Measurements from ENCODE around the gene SGSM2. TPM values are rescaled to one million over a fixed set of nuclear protein-coding genes. Genes with fewer than 3 reads are reported as not detected.
A peak's percentile ranks its signal among the peaks of the same experiment; 100 is the strongest.

SGSM2 gene
- total and polyA plus RNA-seq, 2 of the 13 experiments (the other 11 are each of a cell fraction or from before 2014, with no cell fraction given) = 30.4 to 51.3 TPM

DNA sequence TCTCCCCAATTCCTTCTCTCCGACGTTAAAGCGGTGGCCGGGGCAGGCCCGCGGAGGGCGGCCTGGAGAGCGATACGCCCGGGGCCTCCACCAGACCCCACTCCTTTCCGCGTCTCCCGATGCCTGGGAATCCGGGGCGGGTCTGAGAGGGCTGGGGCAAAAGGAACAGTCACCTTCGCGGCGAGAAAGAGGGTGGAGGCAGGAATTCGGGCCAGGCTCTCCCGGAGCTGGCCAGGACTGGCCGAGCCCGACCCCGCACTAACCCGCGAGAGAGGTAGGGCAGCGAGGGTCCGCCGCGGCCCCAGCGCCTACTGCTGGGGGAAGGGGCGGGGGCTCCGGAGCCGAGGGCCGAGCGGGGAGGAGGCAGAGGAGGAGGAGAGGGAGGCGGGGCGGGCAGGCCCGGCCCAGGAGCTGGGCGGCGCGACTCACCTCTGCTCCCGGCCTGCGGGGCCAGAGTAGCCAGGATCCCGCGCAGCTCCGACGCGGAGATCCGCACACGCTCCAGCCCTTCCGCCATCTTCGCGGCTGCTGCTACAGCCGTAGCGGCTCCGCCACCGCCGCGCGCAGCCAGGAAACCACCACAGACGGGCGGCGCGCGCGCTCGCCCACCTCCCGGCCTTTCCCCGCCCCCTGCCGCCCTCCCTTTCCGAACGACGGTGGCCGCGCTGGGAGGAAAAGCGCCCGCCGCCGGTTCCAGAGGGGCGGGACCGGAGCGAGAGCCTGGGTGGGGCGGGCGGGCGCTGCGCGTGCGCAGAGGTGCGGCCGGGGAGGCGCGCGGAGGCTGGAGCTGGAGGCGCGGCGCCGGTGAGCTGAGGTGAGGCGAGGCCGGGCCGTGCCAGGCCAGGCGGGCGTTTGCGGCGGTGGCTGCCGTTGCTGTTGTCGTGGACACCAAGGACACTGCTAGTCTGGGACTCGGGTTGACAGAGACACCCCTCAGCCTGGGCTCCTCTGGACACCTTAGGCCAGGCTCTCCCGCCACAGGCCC, 33.8 kb upstream of the SGSM2 start, which contains the start of the genes SMG6 and SRR (continued):
- no peak; the same call in 1 of the 2 replicates for TF ChIP-seq GATA4 (IDR thresholded peaks at IDR 0.05; ENCODE audit: borderline replicate concordance, low read depth)
- TF ChIP-seq THAP11 (CRISPR knock-in tag; IDR thresholded peaks at IDR 0.05) = peak; percentile 79
- peak; percentile 10; the same call in 1 of the 2 replicates for TF ChIP-seq SOX13 (IDR thresholded peaks at IDR 0.05)
- TF ChIP-seq SOX13 (CRISPR knock-in tag; conservative IDR thresholded peaks at IDR 0.05 in 1 of 2, IDR thresholded peaks at IDR 0.05 in 1 of 2) = no peak; a peak in 1 of 4 replicates
- no peak for TF ChIP-seq ZNF232 (CRISPR knock-in tag; IDR thresholded peaks at IDR 0.05; ENCODE audit: borderline replicate concordance)
- TF ChIP-seq PRPF4 (IDR thresholded peaks at IDR 0.05; ENCODE audit: low read depth, low read length, poor library complexity, severe bottlenecking) = no peak
- TF ChIP-seq ZFP41 (CRISPR knock-in tag; IDR thresholded peaks at IDR 0.05; ENCODE audit: borderline replicate concordance) = no peak
- no peak for TF ChIP-seq MBD4 (IDR thresholded peaks at IDR 0.05; ENCODE audit: borderline replicate concordance, low read length)
- 0 out of 2 replicates have a peak, but pooled peaks have one; percentile 75 for TF ChIP-seq ZIK1 (CRISPR knock-in tag; IDR thresholded peaks at IDR 0.05; ENCODE audit: borderline replicate concordance, low read depth)
- peak; percentile 56 for TF ChIP-seq ZNF160 (CRISPR knock-in tag; IDR thresholded peaks at IDR 0.05)
- TF ChIP-seq RELA (CRISPR knock-in tag; IDR thresholded peaks at IDR 0.05) = no peak
- 0 out of 2 replicates have a peak, but pooled peaks have one; percentile 23 for TF ChIP-seq ZNF33B (CRISPR knock-in tag; IDR thresholded peaks at IDR 0.05)
- 0 out of 2 replicates have a peak, but pooled peaks have one; percentile 52 for TF ChIP-seq SP4 (CRISPR knock-in tag; IDR thresholded peaks at IDR 0.05)
- TF ChIP-seq SMC3 (IDR thresholded peaks at IDR 0.05; ENCODE audit: low read length) = no peak
- no peak for TF ChIP-seq ZSCAN9 (CRISPR knock-in tag; IDR thresholded peaks at IDR 0.05; ENCODE audit: borderline replicate concordance)
- no peak for TF ChIP-seq HNF4A (CRISPR knock-in tag; IDR thresholded peaks at IDR 0.05)
- no peak for TF ChIP-seq CBX2 (IDR thresholded peaks at IDR 0.05; ENCODE audit: low read depth, low read length)
- TF ChIP-seq CBX2 (CRISPR knock-in tag; IDR thresholded peaks at IDR 0.05; ENCODE audit: low read depth) = no peak
- TF ChIP-seq TCF12 (IDR thresholded peaks at IDR 0.05) = no peak
- 0 out of 2 replicates have a peak, but pooled peaks have one; percentile 17 for TF ChIP-seq TCF12 (CRISPR knock-in tag; IDR thresholded peaks at IDR 0.05)
- no peak for TF ChIP-seq ZEB1 (IDR thresholded peaks at IDR 0.05; ENCODE audit: insufficient replicate concordance, low read depth)
- peak; percentile 10; the same call in 1 of the 2 replicates for TF ChIP-seq HES4 (CRISPR knock-in tag; IDR thresholded peaks at IDR 0.05; ENCODE audit: borderline replicate concordance)

Measured in HepG2 (cell line).